GM18907 (cell line): ENCODE results near the gene PCDH10.
"Not testable (repeated sequence)": the region's sequence is repeated elsewhere in the genome, so short reads cannot be mapped to it uniquely, and the experiment has no call there.

ENCODE experiments used
- ATAC-seq: cut with Tn5 transposase; IDR thresholded peaks from one replicate; pipeline ENCODE4 v1.9.1; 2021; ENCODE audit warnings: mild to moderate bottlenecking, moderate library complexity; ENCODE audit not compliant: unreplicated experiment

Gene PCDH10

GRCh38 chr4:133208694-133209285, 59.7 kb downstream of the PCDH10 start:
- no peak for ATAC-seq

- no peak for ATAC-seq
Observed at GRCh38 chr4:133233922-133234321, 84.8 kb downstream of the PCDH10 start.

- ATAC-seq, result not testable (repeated sequence)
Observed at GRCh38 chr4:133240451-133240850, 91.4 kb downstream of the PCDH10 start.
